CD1c-positive myeloid dendritic cell (primary cell): Measurements from ENCODE around the gene GPRIN3.
"Not testable (repeated sequence)": the region's sequence is repeated elsewhere in the genome, so short reads cannot be mapped to it uniquely, and the experiment has no call there.

Experiments
- DNase-seq: peaks from one replicate; pipeline ENCODE4 v3.0.0-alpha.2; 2016; ENCODE audit errors: extremely low spot score

The GPRIN3 gene

GRCh38 chr4:89216866-89217265 is 90.7 kb downstream of the GPRIN3 start:
- DNase-seq: no peak

GRCh38 chr4:89216422-89216821 is 91.2 kb downstream of the GPRIN3 start:
- DNase-seq: no peak

DNA sequence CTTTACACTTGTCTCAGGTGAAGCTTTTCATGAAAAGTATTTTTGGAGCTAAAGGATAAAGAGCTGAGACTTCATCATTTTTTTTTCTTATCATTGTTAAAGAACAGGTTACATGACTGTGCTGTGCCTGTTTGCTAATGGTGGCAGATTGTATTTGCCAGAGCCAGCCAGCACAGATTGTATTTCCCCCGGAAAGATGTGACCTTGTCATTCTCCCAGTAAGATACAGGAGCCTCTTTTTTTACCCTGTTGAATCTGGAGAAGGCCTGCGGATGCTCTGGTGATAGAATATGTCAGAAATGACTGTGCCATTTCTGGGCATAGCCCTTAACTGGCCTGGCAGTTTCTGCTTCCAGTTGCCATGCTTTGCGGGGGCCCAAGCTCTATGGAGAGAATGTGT is 91.9 kb downstream of the GPRIN3 start:
- no peak for DNase-seq

GRCh38 chr4:89214308-89214707 is 93.3 kb downstream of the GPRIN3 start:
- no peak for DNase-seq

GRCh38 chr4:89213382-89213701 is 94.3 kb downstream of the GPRIN3 start:
- no peak for DNase-seq

DNA sequence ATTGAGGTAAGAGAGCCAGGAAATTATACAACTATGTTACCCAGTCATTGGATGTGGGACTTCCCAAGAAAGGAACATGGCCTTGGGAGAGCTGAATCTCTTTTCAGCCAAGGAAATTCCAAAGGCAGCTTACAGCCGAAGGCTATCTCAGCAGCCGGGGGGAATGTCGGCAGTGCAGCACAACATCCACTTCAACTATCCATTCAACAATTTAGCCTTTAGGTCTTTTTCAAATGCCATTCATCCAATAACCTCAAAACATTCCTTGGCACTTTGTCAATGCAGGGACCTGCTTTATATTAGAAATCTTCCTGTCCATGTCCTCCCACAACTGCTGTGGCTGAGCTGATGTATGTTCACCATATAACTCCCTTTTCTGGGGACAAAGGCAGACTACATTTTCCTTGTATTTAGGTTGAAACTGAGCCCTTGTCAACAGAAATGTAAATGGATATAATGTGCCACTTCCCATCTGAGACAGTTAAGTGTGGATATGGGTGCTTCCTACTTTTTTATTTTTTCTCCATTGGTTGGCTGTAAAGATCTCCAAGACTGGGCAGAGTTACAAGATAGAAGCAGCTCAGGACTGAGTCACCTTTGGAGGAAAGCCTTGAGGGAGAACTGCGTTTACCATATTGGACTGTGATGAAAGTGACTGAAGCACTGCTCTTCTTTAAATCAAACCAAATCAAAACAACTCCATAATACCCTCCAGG is 94.8 kb downstream of the GPRIN3 start:
- DNase-seq: no peak

DNA sequence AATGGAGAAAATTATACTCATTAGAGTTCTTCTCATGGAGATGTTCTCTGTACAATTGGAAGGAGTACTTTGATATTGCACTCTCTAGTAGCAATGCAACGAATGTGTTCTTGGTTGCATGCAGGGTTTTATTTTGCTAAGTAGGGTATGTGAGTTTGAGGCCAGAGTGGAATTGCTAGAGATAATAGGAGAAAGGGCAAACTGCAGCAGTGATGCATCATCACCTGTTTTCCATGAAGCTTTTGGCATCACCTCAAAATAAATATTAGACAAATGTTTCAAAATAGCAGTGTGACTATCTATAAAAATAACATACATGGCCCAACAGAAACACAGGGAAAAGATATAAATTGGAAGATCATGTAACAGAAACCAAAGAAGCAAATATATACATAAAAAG is 103.0 kb downstream of the GPRIN3 start:
- no peak for DNase-seq

- no peak for DNase-seq
These were observed 103.7 kb downstream of the GPRIN3 start for GRCh38 chr4:89203902-89204301.

- not testable (repeated sequence) for DNase-seq
These were observed 108.2 kb downstream of the GPRIN3 start for GRCh38 chr4:89199394-89199793.

DNA sequence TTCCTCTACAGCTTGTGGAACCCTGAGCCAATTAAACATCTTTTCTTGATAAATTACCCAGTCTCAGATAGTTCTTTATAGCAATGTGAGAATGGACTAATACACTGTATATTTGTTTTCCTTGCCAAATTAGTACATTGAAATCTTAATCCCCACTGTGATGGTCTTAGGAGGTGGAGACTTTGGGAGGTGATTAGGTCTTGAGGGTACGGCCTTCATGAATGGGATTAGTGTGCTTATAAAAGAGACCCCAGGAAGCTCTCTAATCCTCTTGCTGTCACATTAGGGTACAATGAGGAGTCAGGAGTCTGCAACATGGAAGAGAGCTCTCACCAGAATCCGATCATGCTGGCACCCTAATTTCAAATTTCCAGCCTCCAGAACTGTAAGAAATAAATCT is 109.7 kb downstream of the GPRIN3 start:
- DNase-seq: no peak

DNA sequence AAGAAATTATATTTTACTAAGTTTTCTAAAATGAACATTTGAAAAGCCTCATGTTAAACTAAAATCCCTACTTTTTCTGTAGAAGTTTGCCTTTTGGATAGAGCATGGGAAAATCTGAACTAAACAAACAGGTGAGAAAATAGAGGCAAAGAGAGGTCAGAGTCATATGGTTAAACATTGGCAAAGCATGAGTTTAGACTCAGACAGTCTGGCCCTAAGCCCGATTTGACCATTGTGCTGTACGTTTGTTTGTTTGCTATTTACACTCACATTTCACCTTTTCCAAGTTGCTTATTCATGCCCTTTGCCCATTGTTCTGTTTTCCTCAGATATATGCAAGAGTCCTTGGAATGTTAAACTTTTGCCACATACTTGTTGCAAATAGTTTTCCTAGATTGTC is 110.9 kb downstream of the GPRIN3 start:
- no peak for DNase-seq

DNA sequence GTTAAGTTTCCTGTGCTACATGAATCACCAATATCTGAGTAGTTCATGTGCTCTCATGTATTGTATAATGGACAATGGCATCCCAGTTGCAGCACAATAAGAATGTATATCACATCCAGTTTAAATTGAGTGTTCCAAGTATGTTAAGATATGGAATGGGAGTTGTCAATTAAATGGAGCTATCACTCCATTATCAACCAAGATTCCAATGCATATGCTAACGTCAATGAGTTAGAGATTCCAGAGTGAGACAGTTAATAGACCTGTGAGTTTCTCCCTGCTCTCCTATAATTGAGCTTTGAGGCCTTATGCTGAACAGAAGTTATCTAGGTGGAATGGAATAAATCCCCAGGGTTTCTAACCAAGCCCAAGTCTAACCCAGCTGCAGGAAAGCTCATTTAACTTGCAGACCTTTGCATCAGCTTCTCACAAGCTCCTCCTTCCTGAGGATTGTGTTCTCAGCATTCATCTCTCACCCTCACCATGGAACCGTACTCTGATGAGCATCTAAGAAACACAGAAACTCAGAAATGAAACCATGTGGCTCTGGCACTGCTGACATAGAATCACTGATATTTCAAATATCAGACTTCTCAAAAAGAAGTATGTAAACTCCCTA is 111.4 kb downstream of the GPRIN3 start:
- no peak for DNase-seq

DNA sequence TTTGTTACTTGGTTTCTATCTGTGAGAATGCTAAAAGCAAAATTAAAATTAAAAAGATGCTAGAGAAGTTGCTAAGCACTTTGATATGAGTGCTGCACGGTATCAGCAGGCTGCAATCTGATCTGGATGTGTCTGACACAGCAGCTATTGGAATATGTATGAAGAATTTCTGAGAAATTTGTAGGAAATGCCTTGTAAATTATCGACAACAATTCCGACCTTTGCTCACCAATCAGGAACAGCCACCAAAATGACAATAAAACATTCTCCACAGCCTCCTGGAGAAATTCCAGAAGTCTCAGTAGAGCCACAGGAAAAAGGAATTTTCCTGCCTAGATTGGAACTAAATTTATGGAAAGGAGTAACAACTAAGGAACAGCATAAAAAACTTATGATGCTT is 113.8 kb downstream of the GPRIN3 start:
- DNase-seq: no peak
